ENCODE data around the gene PDCD1LG2. TPM values are rescaled to one million over a fixed set of nuclear protein-coding genes. Genes with fewer than 3 reads are reported as not detected.

PDCD1LG2 gene
- total RNA-seq, 1 donor from 2014 or later = 8.8 TPM

GRCh38 chr9:5596173-5596572, 85.8 kb downstream of the PDCD1LG2 start:
- Histone ChIP-seq H3K36me3 (ENCODE audit: insufficient read depth, low read length) (no peaks in the 10 kb centered on the region), H3K79me2 (ENCODE audit: insufficient read depth, low read length) (no peaks in the 10 kb centered on the region), H3K9me3 (ENCODE audit: insufficient read depth, low read depth, low read length) (no peaks in the 10 kb centered on the region), H3K4me1 (ENCODE audit: insufficient read depth, low read length) (no peaks in the 10 kb centered on the region), H3K27me3 (ENCODE audit: insufficient read depth, low read length) (no peaks in the 10 kb centered on the region), H3K4me2 (ENCODE audit: low read length) (no peak overlapping the region), H2AFZ (ENCODE audit: low read depth, low read length) (no peak overlapping the region), H3K4me3 (ENCODE audit: insufficient read depth, low read depth, low read length) (no peak overlapping the region), H4K20me1 (ENCODE audit: insufficient read depth, low read length) (no peaks in the 10 kb centered on the region), H3K9ac (ENCODE audit: low read length) (no peak overlapping the region), H3K27ac (ENCODE audit: low read depth, low read length) (no peak overlapping the region)
- Mint-ChIP-seq H3K27me3 (ENCODE audit: low read depth, unreplicated experiment) (no peaks in the 10 kb centered on the region), H3K9me3 (ENCODE audit: unreplicated experiment) (no peaks in the 10 kb centered on the region), H3K27ac (ENCODE audit: unreplicated experiment) (no peak overlapping the region), H3K4me1 (ENCODE audit: low read depth, unreplicated experiment) (peaks cover 2% of the 10 kb centered on the region), H3K4me3 (ENCODE audit: unreplicated experiment) (no peak overlapping the region), H3K36me3 (ENCODE audit: low read depth, unreplicated experiment) (peaks cover 2% of the 10 kb centered on the region)
- TF ChIP-seq CTCF (IDR thresholded peaks at IDR 0.05; ENCODE audit: insufficient read depth, low read depth, low read length) = no peak
- no peak for TF ChIP-seq EZH2 (IDR thresholded peaks at IDR 0.05; ENCODE audit: insufficient read depth, low read length)
- DNase-seq (ENCODE audit: low read depth) (no peak), FAIRE-seq (no peak)

GRCh38 chr9:5608298-5609225, 98.2 kb downstream of the PDCD1LG2 start:
- H3K4me2 ChIP-seq (ENCODE audit: low read length) = no peak overlapping the region
- peak; percentile 49 for FAIRE-seq
- no peak overlapping the region for H2AFZ ChIP-seq (ENCODE audit: low read depth, low read length)

More at GRCh38 chr9:5608298-5609225, 98.2 kb downstream of the PDCD1LG2 start:
- Histone ChIP-seq H3K4me1 (ENCODE audit: insufficient read depth, low read length) (no peaks in the 10 kb centered on the region), H3K79me2 (ENCODE audit: insufficient read depth, low read length) (no peaks in the 10 kb centered on the region), H3K9me3 (ENCODE audit: insufficient read depth, low read depth, low read length) (no peaks in the 10 kb centered on the region), H3K36me3 (ENCODE audit: insufficient read depth, low read length) (no peaks in the 10 kb centered on the region), H3K9ac (ENCODE audit: low read length) (no peak overlapping the region), H4K20me1 (ENCODE audit: insufficient read depth, low read length) (no peaks in the 10 kb centered on the region), H3K4me3 (ENCODE audit: insufficient read depth, low read depth, low read length) (no peak overlapping the region), H3K27me3 (ENCODE audit: insufficient read depth, low read length) (no peaks in the 10 kb centered on the region), H3K27ac (ENCODE audit: low read depth, low read length) (no peak overlapping the region)
- no peaks in the 10 kb centered on the region for H3K27me3 Mint-ChIP-seq (ENCODE audit: low read depth, unreplicated experiment)
- no peaks in the 10 kb centered on the region for H3K4me1 Mint-ChIP-seq (ENCODE audit: low read depth, unreplicated experiment)
- no peaks in the 10 kb centered on the region for H3K9me3 Mint-ChIP-seq (ENCODE audit: unreplicated experiment)
- no peak overlapping the region for H3K27ac Mint-ChIP-seq (ENCODE audit: unreplicated experiment)
- H3K4me3 Mint-ChIP-seq (ENCODE audit: unreplicated experiment) = no peak overlapping the region
- no peak for DNase-seq (ENCODE audit: low read depth)
- H3K36me3 Mint-ChIP-seq (ENCODE audit: low read depth, unreplicated experiment) = no peaks in the 10 kb centered on the region
- TF ChIP-seq EZH2 (IDR thresholded peaks at IDR 0.05; ENCODE audit: insufficient read depth, low read length) = no peak
- TF ChIP-seq CTCF (IDR thresholded peaks at IDR 0.05; ENCODE audit: insufficient read depth, low read depth, low read length) = no peak

Measured in astrocyte (in vitro differentiated cells and primary cell).